Peyer's patch (tissue), 4 donors: ENCODE results near the gene R3HDM2. TPM values are rescaled to one million over a fixed set of nuclear protein-coding genes. Genes with fewer than 3 reads are reported as not detected.
"Not testable (repeated sequence)": the region's sequence is repeated elsewhere in the genome, so short reads cannot be mapped to it uniquely, and the experiment has no call there.

ENCODE experiments used
- DNase-seq, 3 donors: peaks; one replicate each; pipeline ENCODE4 v3.0.0-alpha.2; 2017 to 2019
- H3K27ac ChIP-seq, 4 donors: fragments of 200-600 bp; sonication (generic); one replicate each; pipeline ENCODE4 v1.5.1; 2016 to 2019
- H3K27me3 ChIP-seq, 2 donors: fragments of 200-600 bp; sonication (generic); one replicate each; pipeline ENCODE4 v1.5.1; 2019
- H3K36me3 ChIP-seq, 3 donors: fragments of 200-600 bp; sonication (generic); one replicate each; pipeline ENCODE4 v1.5.1; 2016 to 2019
- H3K4me1 ChIP-seq, 4 donors: fragments of 200-600 bp; sonication (generic); one replicate each; pipeline ENCODE4 v1.5.1; 2016 to 2019
- H3K4me3 ChIP-seq, 4 donors: fragments of 200-600 bp; sonication (generic); 1 replicate in 3 of 4; 2 replicates in 1 of 4; pipeline ENCODE4 v1.5.1; 2016 to 2019; ENCODE audit warnings: mild to moderate bottlenecking in 1 of 4
- H3K9me3 ChIP-seq, 4 donors: fragments of 200-600 bp; sonication (generic); one replicate each; pipeline ENCODE4 v1.5.1; 2016 to 2019; ENCODE audit warnings: mild to moderate bottlenecking in 1 of 4
- POLR2A ChIP-seq, 2 donors: fragments of 450-650 bp; IDR thresholded peaks; one replicate each; pipeline ENCODE4 v1.5.1; 2017; ENCODE audit warnings: antibody characterized with exemption in 2 of 2, mild to moderate bottlenecking in 2 of 2, moderate library complexity in 2 of 2
- total RNA-seq, 4 donors: library from RNA; depleted of rRNA; stranded (reverse); fragments of >200 nt; gene quantifications; one replicate each; pipeline ENCODE4 v1.1.0, GENCODE V29; 2016
- TF ChIP-seq, protein P1 (sequence below), 6 experiments: fragments of 450-650 bp in 4 of 6; fragments of 200-600 bp in 2 of 6; sonication (generic) in 1 of 6; IDR thresholded peaks; one replicate each; pipeline ENCODE4 v1.5.1; 2017 to 2019; ENCODE audit warnings: antibody characterized with exemption in 6 of 6, mild to moderate bottlenecking in 3 of 6, moderate library complexity in 1 of 6

R3HDM2 gene
- total RNA-seq, 4 donors from 2014 or later = 23.1 to 145 (median 54.8) TPM

DNA sequence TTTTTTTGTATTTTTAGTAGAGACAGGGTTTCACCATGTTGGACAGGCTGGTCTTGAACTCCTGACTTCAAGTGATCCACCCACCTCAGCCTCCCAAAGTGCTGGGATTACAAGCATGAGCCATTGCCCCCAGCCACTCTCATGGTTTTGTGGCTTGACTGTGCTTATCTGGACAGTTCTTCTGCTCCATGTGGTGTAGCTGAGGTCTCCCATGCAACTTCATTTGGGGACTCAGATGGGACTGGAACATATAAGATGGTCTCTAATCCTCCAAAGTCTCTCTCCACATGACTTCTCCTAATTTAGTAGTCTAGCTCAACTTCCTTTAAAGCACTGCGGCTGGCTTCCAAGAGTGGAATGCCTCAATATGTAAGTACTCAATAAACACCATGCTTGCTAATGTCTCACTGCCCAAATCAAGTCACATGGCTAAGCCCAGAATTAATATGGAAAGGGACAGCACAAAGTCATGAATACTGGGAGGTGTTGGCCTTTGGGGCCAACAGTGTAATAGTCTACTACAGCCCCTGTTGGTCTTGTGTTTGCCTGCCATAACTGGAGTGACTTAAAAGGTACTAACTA is 11.1 kb upstream of the R3HDM2 start:
- Histone ChIP-seq H3K27me3 (no peaks in the 10 kb centered on the region), H3K4me1 (no peaks in the 10 kb centered on the region), H3K9me3 (no peaks in the 10 kb centered on the region), H3K27ac (no peak overlapping the region), H3K4me3 (no peak overlapping the region), H3K36me3 (no peaks in the 10 kb centered on the region)
- no peak for DNase-seq
- TF ChIP-seq, protein P1, sequence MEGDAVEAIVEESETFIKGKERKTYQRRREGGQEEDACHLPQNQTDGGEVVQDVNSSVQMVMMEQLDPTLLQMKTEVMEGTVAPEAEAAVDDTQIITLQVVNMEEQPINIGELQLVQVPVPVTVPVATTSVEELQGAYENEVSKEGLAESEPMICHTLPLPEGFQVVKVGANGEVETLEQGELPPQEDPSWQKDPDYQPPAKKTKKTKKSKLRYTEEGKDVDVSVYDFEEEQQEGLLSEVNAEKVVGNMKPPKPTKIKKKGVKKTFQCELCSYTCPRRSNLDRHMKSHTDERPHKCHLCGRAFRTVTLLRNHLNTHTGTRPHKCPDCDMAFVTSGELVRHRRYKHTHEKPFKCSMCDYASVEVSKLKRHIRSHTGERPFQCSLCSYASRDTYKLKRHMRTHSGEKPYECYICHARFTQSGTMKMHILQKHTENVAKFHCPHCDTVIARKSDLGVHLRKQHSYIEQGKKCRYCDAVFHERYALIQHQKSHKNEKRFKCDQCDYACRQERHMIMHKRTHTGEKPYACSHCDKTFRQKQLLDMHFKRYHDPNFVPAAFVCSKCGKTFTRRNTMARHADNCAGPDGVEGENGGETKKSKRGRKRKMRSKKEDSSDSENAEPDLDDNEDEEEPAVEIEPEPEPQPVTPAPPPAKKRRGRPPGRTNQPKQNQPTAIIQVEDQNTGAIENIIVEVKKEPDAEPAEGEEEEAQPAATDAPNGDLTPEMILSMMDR (IDR thresholded peaks at IDR 0.05) = no peak
- TF ChIP-seq POLR2A (IDR thresholded peaks at IDR 0.05) = no peak

DNA sequence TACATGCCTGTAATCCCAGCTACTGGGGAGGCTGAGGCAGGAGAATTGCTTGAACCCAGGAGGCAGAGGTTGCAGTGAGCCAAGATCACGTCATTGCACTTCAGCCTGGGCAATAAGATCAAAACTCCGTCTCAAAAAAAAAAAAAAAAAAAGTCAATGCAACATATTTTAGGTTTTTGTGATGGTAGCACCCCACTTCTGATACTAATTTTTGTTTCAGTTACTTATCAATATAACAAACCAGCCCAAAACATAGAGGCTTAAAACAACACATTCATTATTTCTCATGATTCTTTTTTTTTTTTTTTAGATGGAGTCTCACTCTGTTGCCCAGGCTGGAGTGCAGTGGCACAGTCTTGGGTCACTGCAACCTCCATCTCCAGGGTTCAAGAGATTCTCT is 10.6 kb upstream of the R3HDM2 start:
- not testable (repeated sequence) for H3K4me3 ChIP-seq, H3K9me3 ChIP-seq, DNase-seq, H3K36me3 ChIP-seq, H3K27me3 ChIP-seq, H3K4me1 ChIP-seq, H3K27ac ChIP-seq

DNA sequence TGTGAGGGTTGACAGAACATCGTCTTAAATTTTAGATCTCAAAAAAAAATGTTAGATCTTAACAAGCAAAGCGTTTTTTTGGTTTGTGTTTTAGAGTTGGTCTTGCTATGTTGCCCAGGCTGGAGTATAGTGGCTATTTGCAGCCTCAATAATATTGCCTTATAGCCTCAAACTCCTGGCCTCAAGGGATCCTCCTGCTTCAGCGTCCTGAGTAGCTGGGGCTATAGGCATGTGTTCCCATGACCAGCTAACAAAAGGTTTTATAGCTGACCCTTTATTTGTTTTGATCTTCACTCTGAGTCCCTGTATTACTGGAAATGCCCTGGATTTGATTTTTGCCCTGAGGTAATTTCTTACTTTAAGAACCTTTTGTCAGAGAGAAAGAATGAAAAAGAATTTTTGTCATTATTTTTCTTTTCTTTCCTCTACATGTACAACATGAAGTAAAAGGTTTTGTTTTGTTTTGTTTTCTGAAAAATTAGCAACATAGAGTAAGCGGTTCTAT is 9.0 kb upstream of the R3HDM2 start:
- H3K27me3 ChIP-seq = no peaks in the 10 kb centered on the region
- no peaks in the 10 kb centered on the region for H3K36me3 ChIP-seq
- H3K4me3 ChIP-seq = no peak overlapping the region
- DNase-seq = no peak
- H3K27ac ChIP-seq = no peak overlapping the region
- no peaks in the 10 kb centered on the region for H3K4me1 ChIP-seq
- H3K9me3 ChIP-seq = no peaks in the 10 kb centered on the region
- no peak for TF ChIP-seq POLR2A (IDR thresholded peaks at IDR 0.05)
- TF ChIP-seq, protein P1 (IDR thresholded peaks at IDR 0.05) = no peak

DNA sequence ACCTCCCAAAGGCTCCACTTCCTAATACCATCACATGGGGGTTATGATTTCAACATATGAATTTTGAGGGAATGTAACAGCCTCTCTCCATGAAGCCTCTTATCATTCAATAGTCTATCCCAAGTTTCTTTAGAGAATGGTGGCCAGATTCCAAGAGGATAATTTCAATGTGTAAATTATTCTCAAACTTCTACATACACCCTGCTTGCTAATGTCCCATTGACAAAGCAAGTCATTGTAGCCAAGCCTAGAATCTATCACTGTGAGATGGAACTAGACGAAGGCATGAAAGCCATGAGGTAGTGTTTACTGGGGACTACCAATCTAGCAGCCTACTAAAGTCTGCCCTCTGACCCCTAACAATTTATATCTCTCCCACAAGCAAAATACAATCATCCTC is 7.6 kb upstream of the R3HDM2 start:
- Histone ChIP-seq H3K27me3 (no peaks in the 10 kb centered on the region), H3K36me3 (no peaks in the 10 kb centered on the region), H3K4me3 (no peak overlapping the region), H3K4me1 (no peaks in the 10 kb centered on the region), H3K27ac (no peak overlapping the region), H3K9me3 (no peaks in the 10 kb centered on the region)
- TF ChIP-seq, protein P1 (IDR thresholded peaks at IDR 0.05) = no peak
- no peak for TF ChIP-seq POLR2A (IDR thresholded peaks at IDR 0.05)
- no peak for DNase-seq

DNA sequence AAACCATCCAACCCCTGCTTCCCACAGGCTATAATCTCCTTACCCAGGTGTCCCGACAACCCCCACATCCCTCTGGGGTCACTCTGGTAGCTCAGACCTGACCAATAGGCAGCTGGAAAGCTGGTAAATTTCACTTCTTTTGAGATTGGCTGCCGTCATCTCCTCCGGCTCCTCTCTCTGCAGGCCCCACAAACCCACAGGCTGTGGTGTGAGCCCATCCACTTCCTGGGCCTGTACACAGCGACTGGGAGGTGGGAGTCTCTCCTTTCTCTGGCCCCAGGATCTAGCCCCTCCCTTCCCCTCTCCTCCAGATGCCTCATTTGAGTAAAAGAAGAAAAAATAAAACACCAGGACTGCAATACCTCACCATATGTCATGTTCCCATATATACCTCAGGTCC is 4.5 kb upstream of the R3HDM2 start:
- H3K4me1 ChIP-seq = no peaks in the 10 kb centered on the region
- TF ChIP-seq POLR2A (IDR thresholded peaks at IDR 0.05) = no peak
- TF ChIP-seq, protein P1 (IDR thresholded peaks at IDR 0.05) = no peak
- no peaks in the 10 kb centered on the region for H3K36me3 ChIP-seq
- H3K27ac ChIP-seq = no peak overlapping the region
- no peaks in the 10 kb centered on the region for H3K27me3 ChIP-seq
- no peaks in the 10 kb centered on the region for H3K9me3 ChIP-seq
- no peak overlapping the region for H3K4me3 ChIP-seq
- DNase-seq = no peak

DNA sequence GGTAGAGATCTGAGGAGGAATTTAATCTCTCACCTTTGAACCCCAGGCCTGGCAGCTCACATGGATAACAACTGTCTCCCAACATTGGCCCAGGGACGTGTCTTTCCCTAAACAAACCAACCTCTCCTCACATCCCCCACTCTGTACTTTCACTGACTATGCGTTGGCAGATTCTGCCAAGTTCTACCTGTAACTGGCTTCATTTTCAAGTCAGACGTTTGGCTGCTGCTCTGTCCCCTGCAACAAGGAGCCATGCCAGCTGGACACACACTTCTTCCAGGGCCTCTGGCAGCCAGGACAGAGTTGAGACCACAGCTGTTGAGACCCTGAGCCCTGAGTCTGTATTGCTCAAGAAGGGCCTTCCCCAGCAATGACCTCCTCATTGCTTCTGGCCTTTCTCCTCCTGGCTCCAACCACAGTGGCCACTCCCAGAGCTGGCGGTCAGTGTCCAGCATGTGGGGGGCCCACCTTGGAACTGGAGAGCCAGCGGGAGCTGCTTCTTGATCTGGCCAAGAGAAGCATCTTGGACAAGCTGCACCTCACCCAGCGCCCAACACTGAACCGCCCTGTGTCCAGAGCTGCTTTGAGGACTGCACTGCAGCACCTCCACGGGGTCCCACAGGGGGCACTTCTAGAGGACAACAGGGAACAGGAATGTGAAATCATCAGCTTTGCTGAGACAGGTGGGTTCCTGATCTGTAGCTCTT is 3.8 kb upstream of the R3HDM2 start, which contains the start of gene INHBC:
TSS of gene INHBC (plus strand) at position 268 of the 707 bp plus-strand sequence. CDS start at position 371, 103 bp downstream.
- H3K27ac ChIP-seq = no peak within 1 kb of the TSS

More for the DNA sequence above, 3.8 kb upstream of the R3HDM2 start, which contains the start of gene INHBC:
- peak within 1 kb of the TSS in 1 of 4 donors; percentile 29 for H3K4me3 ChIP-seq
- DNase-seq = peak in 1 of 3 donors; percentile 42
- no peaks in the 10 kb centered on the region for H3K36me3 ChIP-seq
- no peaks in the 10 kb centered on the region for H3K27me3 ChIP-seq
- no peak for TF ChIP-seq POLR2A (IDR thresholded peaks at IDR 0.05)
- TF ChIP-seq, protein P1 (IDR thresholded peaks at IDR 0.05) = no peak
- H3K4me1 ChIP-seq = peaks cover 0 to 1% (median 0%) of the 10 kb centered on the region in 4 donors
- H3K9me3 ChIP-seq = no peaks in the 10 kb centered on the region
